MM.1S (cell line): ENCODE measurements around the gene SYNGR1.

Experiments
- CTCF ChIP-seq: fragments of 300-600 bp; sonication (generic); IDR thresholded peaks from 2 replicates; pipeline ENCODE4 v1.5.1; 2016; ENCODE audit warnings: antibody characterized with exemption, low read length, mixed read lengths
- EZH2 ChIP-seq: fragments of 300-600 bp; sonication (generic); optimal IDR thresholded peaks from 2 replicates; pipeline ENCODE3; 2017; ENCODE audit warnings: low read depth, mild to moderate bottlenecking, antibody characterized with exemption, low read length, mixed read lengths
- EZH2phosphoT487 ChIP-seq: fragments of 300-600 bp; sonication (generic); IDR thresholded peaks from 2 replicates; pipeline ENCODE4 v1.6.1; 2018; ENCODE audit warnings: antibody characterized with exemption, low read length

DNA sequence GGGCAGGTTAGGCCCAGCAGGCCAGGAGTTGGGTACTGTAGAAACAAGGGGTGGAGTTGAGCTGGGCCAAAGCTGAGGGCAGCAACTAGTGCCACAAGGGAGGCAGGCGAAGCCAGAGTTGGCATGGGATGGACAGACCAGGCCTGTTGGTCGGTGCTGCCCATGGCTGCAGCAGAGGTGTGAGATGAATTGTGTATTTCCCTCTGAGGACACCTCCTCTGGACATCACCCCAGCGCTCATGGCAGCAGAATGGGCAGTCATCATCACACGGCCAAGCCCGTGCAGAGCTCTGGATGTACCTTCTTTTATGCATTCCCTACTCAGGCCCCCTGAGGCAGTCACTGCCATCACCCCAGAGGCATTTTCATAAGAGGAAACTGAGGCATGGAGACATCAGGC is 70.1 kb downstream of the SYNGR1 start:
- TF ChIP-seq CTCF (no peak), EZH2 (no peak), EZH2phosphoT487 (no peak)
